Tibial artery (tissue), 4 donors: ENCODE measurements around the gene OPRL1.

Experiments
- DNase-seq, 2 donors: peaks; one replicate each; pipeline ENCODE4 v3.0.0-alpha.2; 2019
- H3K27ac ChIP-seq, 2 donors: fragments of 200-600 bp; sonication (generic) in 1 of 2; 1 replicate in 1 of 2; 2 replicates in 1 of 2; pipeline ENCODE4 v1.5.1; 2018 to 2019; ENCODE audit warnings: mild to moderate bottlenecking in 1 of 2
- H3K27me3 ChIP-seq, 2 donors: fragments of 200-600 bp; sonication (generic) in 1 of 2; one replicate each; pipeline versions ENCODE4 v1.5.1 to v1.6.0; 2016 to 2019
- H3K36me3 ChIP-seq, 3 donors: fragments of 200-600 bp; sonication (generic) in 2 of 3; one replicate each; pipeline ENCODE4 v1.5.1; 2016 to 2019; ENCODE audit warnings: mild to moderate bottlenecking in 2 of 3
- H3K4me1 ChIP-seq, 4 donors: fragments of 200-600 bp; sonication (generic) in 2 of 4; 1 replicate in 3 of 4; 2 replicates in 1 of 4; pipeline ENCODE4 v1.5.1; 2016 to 2019
- H3K4me3 ChIP-seq, 2 donors: fragments of 200-600 bp; sonication (generic) in 1 of 2; 1 replicate in 1 of 2; 2 replicates in 1 of 2; pipeline ENCODE4 v1.5.1; 2018 to 2019; ENCODE audit warnings: mild to moderate bottlenecking in 2 of 2
- H3K9me3 ChIP-seq, 3 donors: fragments of 200-600 bp; sonication (generic) in 1 of 3; one replicate each; pipeline ENCODE4 v1.5.1; 2016 to 2019
- CTCF ChIP-seq, 2 experiments: fragments of 200-600 bp in 1 of 2; fragments of 450-650 bp in 1 of 2; IDR thresholded peaks; one replicate each; pipeline ENCODE4 v1.5.1; 2017 to 2019; ENCODE audit warnings: antibody characterized with exemption in 2 of 2, mild to moderate bottlenecking in 1 of 2, moderate library complexity in 1 of 2
- intact Hi-C: fragments of 100-400 bp; cut with DNase I; formaldehyde crosslinking; loops from one replicate; pipeline ENCODE4 v1.15.0; 2023; ENCODE audit warnings: low total_unique reads

The OPRL1 gene

GRCh38 chr20:64138276-64138815 lies 58.5 kb downstream of the OPRL1 start:
- Histone ChIP-seq H3K27ac (no peak overlapping the region), H3K9me3 (no peaks in the 10 kb centered on the region), H3K4me1 (no peaks in the 10 kb centered on the region), H3K36me3 (no peaks in the 10 kb centered on the region), H3K4me3 (no peak overlapping the region), H3K27me3 (peaks cover 0 to 49% of the 10 kb centered on the region in 2 donors)
- intact Hi-C loops, result no loop called here
- peak in 1 of 2 donors; percentile 38 for DNase-seq
- TF ChIP-seq CTCF (IDR thresholded peaks at IDR 0.05), result no peak

GRCh38 chr20:64139199-64140060 lies 59.5 kb downstream of the OPRL1 start:
- TF ChIP-seq CTCF (IDR thresholded peaks at IDR 0.05), result no peak
- Histone ChIP-seq H3K27me3 (peaks cover 0 to 44% of the 10 kb centered on the region in 2 donors), H3K4me3 (no peak overlapping the region), H3K27ac (no peak overlapping the region), H3K4me1 (no peaks in the 10 kb centered on the region), H3K36me3 (no peaks in the 10 kb centered on the region), H3K9me3 (no peaks in the 10 kb centered on the region)
- intact Hi-C loops, result no loop called here
- DNase-seq, result peak in 1 of 2 donors; percentile 40

GRCh38 chr20:64140061-64140931 lies 60.4 kb downstream of the OPRL1 start:
- no peaks in the 10 kb centered on the region for H3K4me1 ChIP-seq
- H3K4me3 ChIP-seq, result no peak overlapping the region
- no peak overlapping the region for H3K27ac ChIP-seq
- peak in 1 of 2 donors; percentile 51 for DNase-seq
- intact Hi-C loops, result no loop called here
- H3K27me3 ChIP-seq, result peaks cover 0 to 47% of the 10 kb centered on the region in 2 donors
- TF ChIP-seq CTCF (IDR thresholded peaks at IDR 0.05), result no peak
- H3K36me3 ChIP-seq, result no peaks in the 10 kb centered on the region
- peaks cover 0 to 3% (median 2%) of the 10 kb centered on the region in 3 donors for H3K9me3 ChIP-seq

GRCh38 chr20:64140956-64141355 lies 61.1 kb downstream of the OPRL1 start:
- TF ChIP-seq CTCF (IDR thresholded peaks at IDR 0.05), result no peak
- Histone ChIP-seq H3K4me3 (no peak overlapping the region), H3K4me1 (no peaks in the 10 kb centered on the region), H3K36me3 (no peaks in the 10 kb centered on the region), H3K9me3 (peaks cover 0 to 8% (median 8%) of the 10 kb centered on the region in 3 donors), H3K27ac (no peak overlapping the region), H3K27me3 (peaks cover 0 to 53% of the 10 kb centered on the region in 2 donors)
- intact Hi-C loops, result no loop called here
- DNase-seq, result peak in 1 of 2 donors; percentile 16

GRCh38 chr20:64142590-64142989 lies 62.7 kb downstream of the OPRL1 start:
- H3K27ac ChIP-seq, result no peak overlapping the region
- peak in 1 of 2 donors; percentile 21 for DNase-seq
- TF ChIP-seq CTCF (IDR thresholded peaks at IDR 0.05), result no peak
- no peaks in the 10 kb centered on the region for H3K36me3 ChIP-seq
- H3K4me3 ChIP-seq, result no peak overlapping the region
- H3K27me3 ChIP-seq, result peaks cover 0 to 67% of the 10 kb centered on the region in 2 donors
- H3K4me1 ChIP-seq, result no peaks in the 10 kb centered on the region
- H3K9me3 ChIP-seq, result peaks cover 0 to 8% (median 8%) of the 10 kb centered on the region in 3 donors
- intact Hi-C loops, result no loop called here
